ENCODE data around the gene COBL.

COBL gene

GRCh38 chr7:51111241-51111940 lies 205.2 kb downstream of the COBL start:
- DNase-seq = no peak

DNA sequence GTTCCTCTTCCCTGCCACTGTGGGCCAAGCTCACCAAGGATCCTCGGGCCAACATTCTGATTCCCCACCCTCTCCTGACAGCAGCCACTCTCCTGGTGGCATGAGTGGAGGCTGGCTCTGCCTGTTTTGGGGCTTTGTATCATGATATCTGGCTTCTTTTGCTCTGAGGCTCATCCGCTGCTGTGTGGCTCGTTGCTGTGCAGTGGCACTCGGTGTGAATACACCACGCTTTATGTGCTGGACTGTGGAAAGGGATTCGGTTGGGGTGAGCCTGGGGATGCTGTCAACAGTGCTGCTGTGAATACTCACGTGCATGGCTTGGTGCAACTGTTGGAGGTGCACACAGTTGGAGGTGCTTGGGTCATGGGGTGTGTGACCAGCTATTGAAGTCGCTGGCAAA lies 208.5 kb downstream of the COBL start:
- DNase-seq = no peak

GRCh38 chr7:51104278-51104677 lies 212.3 kb downstream of the COBL start:
- no peak for DNase-seq

DNA sequence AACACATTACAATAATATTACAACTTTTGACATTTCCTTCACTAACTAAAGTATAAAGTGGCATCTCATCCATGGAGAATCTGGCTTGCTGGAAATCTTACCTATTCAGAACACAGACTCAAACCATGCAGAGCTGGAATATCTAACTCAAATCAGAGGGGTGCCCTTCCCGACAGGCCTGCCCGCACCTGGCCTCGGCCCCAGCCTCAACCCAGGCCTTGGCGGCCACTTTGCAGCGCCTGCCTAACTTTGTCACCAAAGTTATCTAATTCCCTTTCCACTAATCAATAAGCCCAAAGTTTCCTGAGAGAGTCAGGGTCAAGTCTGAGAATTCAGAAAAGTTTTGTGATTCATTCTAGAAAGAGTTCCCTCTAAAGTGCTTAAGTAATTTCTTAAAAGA lies 212.9 kb downstream of the COBL start:
- no peak for DNase-seq

DNA sequence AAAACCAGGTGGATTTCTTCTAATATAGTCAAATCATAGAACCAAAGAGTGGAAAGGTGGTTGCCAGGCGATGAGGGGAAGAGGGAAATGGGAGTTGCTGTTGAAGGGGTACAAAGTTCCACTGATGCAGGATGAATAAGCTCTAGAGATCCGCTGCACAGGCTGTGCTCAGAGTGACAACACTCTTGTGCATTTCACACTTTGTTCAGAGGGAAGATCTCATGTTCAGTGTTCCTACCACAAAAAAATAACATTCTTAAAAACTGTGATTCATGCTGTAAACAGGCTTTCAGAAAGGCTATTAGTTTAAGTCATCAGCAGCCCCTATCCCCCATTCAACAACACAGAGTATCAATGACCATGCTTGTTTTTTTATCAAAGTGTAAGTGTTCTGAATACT lies 213.8 kb downstream of the COBL start:
- no peak for DNase-seq

- DNase-seq = no peak
Measured at GRCh38 chr7:51101111-51101757, 215.4 kb downstream of the COBL start.

GRCh38 chr7:51090411-51090810 lies 226.2 kb downstream of the COBL start:
- no peak for DNase-seq

- no peak for DNase-seq
Measured at GRCh38 chr7:51085034-51085692, 231.4 kb downstream of the COBL start.

- DNase-seq = no peak
Measured at GRCh38 chr7:51084121-51084520, 232.5 kb downstream of the COBL start.

GRCh38 chr7:51082940-51083533 lies 233.6 kb downstream of the COBL start:
- no peak for DNase-seq

DNA sequence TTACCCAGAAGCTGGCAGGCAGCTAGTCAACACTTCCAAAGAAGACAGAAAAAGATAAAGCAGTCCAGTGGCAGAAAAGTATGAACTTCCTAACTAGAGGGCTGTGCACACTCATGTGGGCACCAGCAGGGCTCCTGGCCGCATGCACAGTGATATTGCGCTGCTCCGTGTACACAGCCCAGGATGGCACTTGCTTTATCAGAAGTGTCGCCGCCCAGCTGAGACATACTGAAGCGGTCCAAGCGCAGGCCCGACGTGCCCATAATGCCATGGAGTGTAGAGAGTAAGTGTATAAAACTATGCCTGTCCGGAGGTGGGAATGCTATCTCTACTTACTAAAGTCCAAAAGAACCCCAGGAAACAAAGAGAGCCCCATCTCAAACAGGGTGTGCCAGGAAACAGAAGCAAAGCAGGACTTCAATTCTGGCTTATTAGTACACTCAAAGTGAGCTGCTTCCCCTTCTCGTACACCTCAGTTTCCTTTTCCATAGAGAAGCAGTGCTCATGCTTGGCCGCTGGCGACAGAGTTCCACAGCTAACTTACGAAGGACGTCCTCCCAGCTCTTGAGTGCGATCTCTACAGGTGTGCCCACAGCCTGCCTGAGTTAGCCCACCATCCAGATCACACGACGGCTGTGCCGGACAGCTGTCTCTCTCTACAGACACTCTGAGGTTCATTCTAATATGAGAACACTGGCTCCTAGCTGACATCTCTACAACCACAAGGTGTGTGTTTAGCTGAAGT lies 234.3 kb downstream of the COBL start:
- DNase-seq = no peak

- no peak for DNase-seq
Measured at GRCh38 chr7:51081270-51081890, 235.2 kb downstream of the COBL start.

- DNase-seq = no peak
Measured at GRCh38 chr7:51080622-51081269, 235.9 kb downstream of the COBL start.

- DNase-seq = no peak
Measured at GRCh38 chr7:51080216-51080615, 236.4 kb downstream of the COBL start.

DNA sequence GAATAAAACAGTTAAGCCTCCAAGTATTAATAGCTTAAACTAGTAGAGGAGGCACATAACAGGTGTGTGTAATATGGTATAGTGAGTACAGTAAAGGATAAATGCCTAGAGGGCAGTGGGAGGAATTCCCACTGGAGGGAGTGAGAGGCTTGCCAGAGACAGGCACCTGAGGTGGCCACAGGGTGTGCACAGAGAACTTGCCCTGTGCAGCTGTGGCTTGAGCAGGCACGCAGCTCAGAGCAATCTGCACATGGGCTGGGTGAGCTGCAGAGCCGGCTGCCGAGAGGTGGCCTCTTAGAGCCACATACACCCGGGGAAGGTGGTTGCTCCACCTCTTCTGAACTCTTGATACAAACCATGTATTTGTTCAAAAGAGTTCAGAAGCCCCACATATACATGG lies 237.1 kb downstream of the COBL start:
- no peak for DNase-seq

DNA sequence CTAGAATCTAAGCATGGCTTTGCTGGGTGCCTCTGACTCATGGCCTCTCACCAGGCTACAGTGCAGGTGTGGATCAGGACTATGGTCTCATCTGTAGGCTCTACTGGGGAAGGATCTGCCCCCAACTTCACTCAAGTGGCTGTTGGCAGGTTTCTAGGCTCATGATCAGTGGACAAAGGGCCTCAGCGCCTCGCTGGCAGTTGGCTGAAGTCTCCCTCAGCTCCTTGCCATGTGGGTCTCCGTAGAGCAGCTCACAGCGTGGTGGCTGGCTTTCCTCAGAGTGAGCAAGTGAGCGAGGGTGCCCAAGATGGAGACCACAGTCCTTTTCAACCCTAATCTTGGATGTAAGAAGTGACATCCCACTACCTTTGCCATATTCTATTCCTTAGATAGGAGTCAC lies 238.0 kb downstream of the COBL start:
- no peak for DNase-seq

DNA sequence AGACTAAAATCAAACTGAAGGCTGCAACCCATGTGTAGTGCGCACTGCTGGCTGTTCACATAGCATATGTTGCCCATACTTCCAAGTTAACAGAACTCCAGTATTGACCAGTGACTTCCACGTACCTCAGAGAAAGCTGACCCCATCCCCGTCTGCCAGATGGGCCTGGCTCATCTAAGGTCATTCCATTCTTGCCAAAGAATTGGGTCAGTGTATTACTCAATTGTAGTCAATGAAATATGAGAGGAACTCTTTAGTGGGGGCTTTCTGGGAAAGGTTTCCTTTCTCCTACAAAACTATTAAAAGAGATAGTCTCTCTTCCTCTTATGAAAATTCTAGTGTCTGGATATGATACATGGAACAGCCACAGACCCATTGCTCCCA lies 238.6 kb downstream of the COBL start:
- no peak for DNase-seq

- DNase-seq = no peak
Measured at GRCh38 chr7:51077316-51077986, 239.2 kb downstream of the COBL start.

- DNase-seq = no peak
Measured at GRCh38 chr7:51075681-51076580, 240.7 kb downstream of the COBL start.

DNA sequence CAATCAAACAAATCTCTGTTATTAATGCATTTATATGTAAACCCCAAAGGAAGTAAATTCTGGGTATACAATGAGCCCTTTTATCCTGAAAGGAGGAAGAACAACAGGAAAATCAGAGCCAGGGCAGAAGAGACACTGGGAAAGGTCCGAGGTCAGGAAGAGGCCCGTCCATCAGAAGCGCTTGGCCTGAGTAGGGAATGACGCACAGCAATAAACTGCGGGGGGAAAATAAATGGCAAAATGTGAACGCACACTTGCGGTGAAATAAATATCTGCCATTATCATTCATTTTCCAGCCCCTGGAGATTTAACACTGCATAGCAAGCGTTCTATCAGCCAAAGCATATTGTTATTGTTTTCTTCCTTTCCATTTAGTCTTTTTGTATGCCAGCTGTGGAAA lies 243.4 kb downstream of the COBL start:
- DNase-seq = no peak

- no peak for DNase-seq
Measured at GRCh38 chr7:51072281-51072680, 244.3 kb downstream of the COBL start.
